Measurements from ENCODE around the gene PDAP1.
"Not testable (repeated sequence)": the region's sequence is repeated elsewhere in the genome, so short reads cannot be mapped to it uniquely, and the experiment has no call there.

The PDAP1 gene

DNA sequence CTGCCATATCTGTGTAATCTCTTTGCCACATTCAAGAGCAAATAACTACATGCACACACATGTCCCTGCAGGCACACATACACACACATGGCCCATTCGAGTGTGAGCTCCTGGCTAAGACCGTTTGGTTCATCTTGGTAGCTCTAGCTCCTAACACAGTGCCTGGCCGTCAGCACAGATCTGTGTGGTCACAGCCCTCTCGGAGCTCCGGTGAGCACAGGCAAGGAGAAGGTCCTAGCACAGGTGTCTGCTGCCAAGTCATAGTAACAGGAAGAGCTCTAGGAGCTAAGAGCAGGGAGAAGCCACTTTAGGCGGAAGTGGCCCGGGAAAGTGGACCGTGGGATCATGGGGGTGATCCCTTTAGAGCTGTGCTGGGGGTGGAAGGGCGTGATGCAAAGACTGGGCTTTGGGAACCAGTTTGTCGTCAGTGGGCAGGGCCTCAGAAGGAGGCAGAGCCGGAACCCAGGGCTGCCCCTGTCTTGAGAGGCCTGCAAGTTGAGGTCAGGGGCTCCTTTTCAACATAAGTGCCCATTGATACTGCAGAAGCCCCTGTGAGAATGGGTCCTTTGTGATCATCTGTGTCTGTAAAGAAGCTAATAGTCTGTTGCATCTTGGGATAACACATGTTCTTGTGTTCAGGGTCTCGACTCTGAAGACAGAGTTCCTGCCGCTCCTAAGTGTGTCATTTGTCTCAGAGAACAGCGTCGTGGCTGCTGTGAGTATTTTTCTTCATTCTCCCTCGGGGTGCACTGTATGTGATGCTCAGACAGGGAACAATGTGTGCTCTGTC, 50.5 kb downstream of the PDAP1 start:
- in situ Hi-C loops (cut with MboI; ENCODE audit: low sequenced_read_pairs): no loop called here

DNA sequence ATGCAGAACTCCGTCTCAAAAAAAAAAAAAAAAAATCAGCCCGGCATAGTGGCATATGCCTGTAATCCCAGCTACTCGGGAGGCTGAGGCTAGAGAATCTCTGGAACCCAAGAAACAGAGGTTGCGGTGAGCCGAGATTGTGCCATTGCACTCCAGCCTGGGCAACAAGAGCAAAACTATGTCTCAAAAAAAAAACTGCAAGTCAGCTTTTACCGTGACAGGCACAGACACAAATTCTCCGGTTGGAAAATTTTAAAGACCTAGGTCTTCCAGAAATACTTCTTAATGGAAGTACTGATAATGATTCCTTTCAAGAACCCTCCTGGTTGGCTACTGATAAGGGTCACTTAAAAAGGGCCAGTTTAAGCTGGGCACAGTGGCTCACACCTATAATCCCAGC, 53.3 kb downstream of the PDAP1 start:
- in situ Hi-C loops (cut with MboI; ENCODE audit: low sequenced_read_pairs): no loop called here

DNA sequence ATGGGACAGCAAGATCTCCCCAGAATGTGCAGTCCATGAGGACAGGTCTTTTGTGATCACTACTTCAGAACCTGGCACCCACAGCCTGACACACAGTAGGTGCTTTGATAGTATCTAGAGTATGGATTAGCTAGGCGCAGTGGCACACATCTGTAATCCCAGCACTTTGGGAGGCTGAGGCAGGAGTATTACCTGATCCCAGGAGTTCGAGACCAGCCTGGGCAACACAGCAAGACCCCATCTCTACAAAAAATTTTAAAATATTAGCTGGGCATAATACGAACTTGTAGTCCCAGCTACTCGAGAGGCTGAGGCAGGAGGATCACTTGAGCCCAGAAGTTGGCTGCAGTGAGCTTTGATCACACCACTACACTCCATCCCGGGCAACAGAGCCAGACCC, 56.1 kb downstream of the PDAP1 start:
- in situ Hi-C loops (cut with MboI; ENCODE audit: low sequenced_read_pairs): no loop called here

DNA sequence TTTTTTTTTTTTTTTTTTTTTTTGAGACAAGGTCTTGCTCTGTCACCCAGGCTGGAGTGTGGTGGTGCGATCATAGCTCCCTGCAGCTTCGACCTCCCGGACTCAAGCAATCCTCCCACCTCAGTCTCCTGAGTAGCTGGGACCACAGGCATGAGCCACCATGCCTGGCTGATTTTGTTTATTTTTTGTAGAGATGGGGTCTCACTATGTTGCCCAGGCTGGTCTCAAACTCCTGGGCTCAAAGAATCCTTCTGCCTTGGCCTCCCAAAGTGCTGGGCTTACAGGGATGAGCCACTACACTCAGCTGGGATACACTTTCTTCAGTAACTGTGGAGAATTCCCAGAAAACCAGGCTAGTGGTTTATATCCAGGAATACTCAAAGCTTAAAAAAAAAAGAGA, 57.8 kb downstream of the PDAP1 start:
- in situ Hi-C loops (cut with MboI; ENCODE audit: low sequenced_read_pairs): not testable (repeated sequence)
